H9 (cell line): ENCODE results near the gene TMEM117. TPM values are rescaled to one million over a fixed set of nuclear protein-coding genes. Genes with fewer than 3 reads are reported as not detected.

Source experiments
- DNase-seq: peaks from one replicate; pipeline ENCODE4 v3.0.0-alpha.2; 2017
- H2AFZ ChIP-seq: one replicate; pipeline ENCODE4 v1.6.1; 2013; ENCODE audit warnings: mild to moderate bottlenecking, low read length, control low read depth, moderate library complexity
- H2AK5ac ChIP-seq: 2 replicates; pipeline ENCODE4 v1.6.1; 2013; ENCODE audit warnings: low read length, control low read depth, mixed read lengths; ENCODE audit not compliant: insufficient read length
- H2BK120ac ChIP-seq: one replicate; pipeline ENCODE4 v1.6.1; 2013; ENCODE audit warnings: low read depth, mild to moderate bottlenecking, low read length, control low read depth, inconsistent platforms; ENCODE audit not compliant: poor library complexity, severe bottlenecking
- H2BK12ac ChIP-seq: 2 replicates; pipeline ENCODE4 v1.6.1; 2013; ENCODE audit warnings: low read length, control low read depth, mixed read lengths, low read depth; ENCODE audit not compliant: insufficient read length
- H2BK15ac ChIP-seq: 2 replicates; pipeline ENCODE4 v1.6.1; 2013; ENCODE audit warnings: low read depth, low read length, control low read depth
- H2BK20ac ChIP-seq: one replicate; pipeline ENCODE4 v1.6.1; 2013; ENCODE audit warnings: low read depth, mild to moderate bottlenecking, low read length, control low read depth, inconsistent platforms; ENCODE audit not compliant: poor library complexity, severe bottlenecking
- H2BK5ac ChIP-seq: 2 replicates; pipeline ENCODE4 v1.6.1; 2013; ENCODE audit warnings: low read length, control low read depth, mixed read lengths; ENCODE audit not compliant: insufficient read length
- H3K14ac ChIP-seq: 2 replicates; pipeline ENCODE4 v1.6.1; 2013; ENCODE audit warnings: low read length, control low read depth; ENCODE audit not compliant: insufficient read depth
- H3K18ac ChIP-seq: 2 replicates; pipeline ENCODE4 v1.6.1; 2013; ENCODE audit warnings: low read depth, mild to moderate bottlenecking, mixed read lengths, low read length, control low read depth; ENCODE audit not compliant: insufficient read length
- H3K23ac ChIP-seq: 2 replicates; pipeline ENCODE4 v1.6.1; 2013; ENCODE audit warnings: low read length, control low read depth, mixed read lengths, low read depth; ENCODE audit not compliant: insufficient read length
- H3K23me2 ChIP-seq: 2 replicates; pipeline ENCODE4 v1.6.1; 2013; ENCODE audit warnings: low read depth, mild to moderate bottlenecking, mixed read lengths, low read length, control low read depth; ENCODE audit not compliant: insufficient read length, poor library complexity, severe bottlenecking
- H3K27ac ChIP-seq: 2 replicates; pipeline ENCODE4 v1.5.1; 2013; ENCODE audit warnings: low read length, control low read depth, mixed read lengths, low read depth; ENCODE audit not compliant: insufficient read length
- H3K27me3 ChIP-seq: 2 replicates; pipeline ENCODE4 v1.6.1; 2013; ENCODE audit warnings: low read length, control low read depth, inconsistent platforms; ENCODE audit not compliant: insufficient read depth
- H3K4ac ChIP-seq: 2 replicates; pipeline ENCODE4 v1.6.1; 2013; ENCODE audit warnings: low read depth, mild to moderate bottlenecking, control low read depth, inconsistent platforms, low read length, moderate library complexity
- H3K4me1 ChIP-seq: 2 replicates; pipeline ENCODE4 v1.6.1; 2013; ENCODE audit warnings: low read length, control low read depth, inconsistent platforms; ENCODE audit not compliant: insufficient read depth
- H3K4me2 ChIP-seq: 2 replicates; pipeline ENCODE4 v1.6.1; 2013; ENCODE audit warnings: low read length, control low read depth, mixed read lengths; ENCODE audit not compliant: insufficient read length, insufficient read depth
- H3K56ac ChIP-seq: 2 replicates; pipeline ENCODE4 v1.6.1; 2013; ENCODE audit warnings: low read depth, mild to moderate bottlenecking, mixed read lengths, low read length, control low read depth; ENCODE audit not compliant: insufficient read length
- H3K79me1 ChIP-seq: 2 replicates; pipeline ENCODE4 v1.6.1; 2013; ENCODE audit warnings: low read depth, mild to moderate bottlenecking, moderate library complexity, low read length, control low read depth, inconsistent platforms; ENCODE audit not compliant: insufficient read depth, poor library complexity, severe bottlenecking
- H3K79me2 ChIP-seq: 2 replicates; pipeline ENCODE4 v1.6.1; 2013; ENCODE audit warnings: low read length, control low read depth, inconsistent platforms; ENCODE audit not compliant: insufficient read depth
- H3K9ac ChIP-seq: 2 replicates; pipeline ENCODE4 v1.6.1; 2013; ENCODE audit warnings: low read length, control low read depth, mixed read lengths; ENCODE audit not compliant: insufficient read length; ENCODE audit errors: extremely low read depth
- H3K9me3 ChIP-seq: one replicate; pipeline ENCODE4 v1.6.1; 2013; ENCODE audit warnings: low read depth, low read length, inconsistent platforms; ENCODE audit not compliant: control insufficient read depth
- H3T11ph ChIP-seq: one replicate; pipeline ENCODE4 v1.6.1; 2013; ENCODE audit warnings: mild to moderate bottlenecking, low read length, control low read depth, inconsistent platforms
- H4K20me1 ChIP-seq: one replicate; pipeline ENCODE4 v1.6.1; 2013; ENCODE audit not compliant: control insufficient read depth, insufficient read length, insufficient read depth
- H4K5ac ChIP-seq: 2 replicates; pipeline ENCODE4 v1.6.1; 2013; ENCODE audit warnings: low read depth, mild to moderate bottlenecking, mixed read lengths, low read length, control low read depth; ENCODE audit not compliant: insufficient read length
- H4K8ac ChIP-seq: replicated peaks from 2 replicates; pipeline ENCODE4 v1.6.1; 2013; ENCODE audit warnings: low read length, control low read depth, mixed read lengths, low read depth; ENCODE audit not compliant: insufficient read length
- H4K91ac ChIP-seq: 2 replicates; pipeline ENCODE4 v1.6.1; 2013; ENCODE audit warnings: low read depth, mild to moderate bottlenecking, moderate library complexity, mixed read lengths, low read length, control low read depth; ENCODE audit not compliant: insufficient read length
- H3K27ac Mint-ChIP-seq, 3 experiments: 2 replicates in 2 of 3; 3 replicates in 1 of 3; pipeline ENCODE4 v1.8.0; 2020 to 2021; ENCODE audit warnings: mixed read lengths in 3 of 3, mild to moderate bottlenecking in 1 of 3, moderate library complexity in 1 of 3
- H3K27me3 Mint-ChIP-seq: 2 replicates; pipeline ENCODE4 v1.8.0; 2021; ENCODE audit warnings: low read depth, mild to moderate bottlenecking, moderate library complexity, mixed read lengths
- H3K36me3 Mint-ChIP-seq, 3 experiments: 2 replicates in 2 of 3; 3 replicates in 1 of 3; pipeline ENCODE4 v1.8.0; 2020 to 2021; ENCODE audit warnings: low read depth in 3 of 3, mixed read lengths in 3 of 3; ENCODE audit not compliant: insufficient read depth in 1 of 3
- H3K4me1 Mint-ChIP-seq, 2 experiments: 2 replicates each; pipeline ENCODE4 v1.8.0; 2020; ENCODE audit warnings: mixed read lengths in 2 of 2
- H3K4me3 Mint-ChIP-seq, 2 experiments: 2 replicates in 1 of 2; 3 replicates in 1 of 2; pipeline ENCODE4 v1.8.0; 2020 to 2021; ENCODE audit warnings: mild to moderate bottlenecking in 2 of 2, mixed read lengths in 2 of 2, moderate library complexity in 1 of 2
- H3K9me3 Mint-ChIP-seq, 2 experiments: 2 replicates in 1 of 2; 3 replicates in 1 of 2; pipeline ENCODE4 v1.8.0; 2020; ENCODE audit warnings: mild to moderate bottlenecking in 2 of 2, mixed read lengths in 2 of 2, moderate library complexity in 1 of 2
- WGBS: extraction: QIAGEN DNeasy Blood & Tissue Kit; methylation state at CpG from one replicate; pipeline ENCODE4 v1.1.7; 2013; ENCODE audit warnings: missing lambda C conversion rate, low lambda C conversion rate, mixed read lengths; ENCODE audit not compliant: insufficient read length; ENCODE audit errors: extremely low coverage; 5-methylcytosine and 5-hydroxymethylcytosine counted together
- total RNA-seq: library from RNA; stranded (reverse); gene quantifications from 2 replicates; pipeline ENCODE4 v1.2.1, GENCODE V29; 2021
- TF ChIP-seq, protein P1 (sequence below): fragments of 200-600 bp; sonication (generic); conservative IDR thresholded peaks from 3 replicates; pipeline ENCODE4 v1.8.0; 2021; ENCODE audit warnings: antibody characterized with exemption, mild to moderate bottlenecking

Gene TMEM117
- total RNA-seq, 1 experiment from 2014 or later, result 1.7 TPM

DNA sequence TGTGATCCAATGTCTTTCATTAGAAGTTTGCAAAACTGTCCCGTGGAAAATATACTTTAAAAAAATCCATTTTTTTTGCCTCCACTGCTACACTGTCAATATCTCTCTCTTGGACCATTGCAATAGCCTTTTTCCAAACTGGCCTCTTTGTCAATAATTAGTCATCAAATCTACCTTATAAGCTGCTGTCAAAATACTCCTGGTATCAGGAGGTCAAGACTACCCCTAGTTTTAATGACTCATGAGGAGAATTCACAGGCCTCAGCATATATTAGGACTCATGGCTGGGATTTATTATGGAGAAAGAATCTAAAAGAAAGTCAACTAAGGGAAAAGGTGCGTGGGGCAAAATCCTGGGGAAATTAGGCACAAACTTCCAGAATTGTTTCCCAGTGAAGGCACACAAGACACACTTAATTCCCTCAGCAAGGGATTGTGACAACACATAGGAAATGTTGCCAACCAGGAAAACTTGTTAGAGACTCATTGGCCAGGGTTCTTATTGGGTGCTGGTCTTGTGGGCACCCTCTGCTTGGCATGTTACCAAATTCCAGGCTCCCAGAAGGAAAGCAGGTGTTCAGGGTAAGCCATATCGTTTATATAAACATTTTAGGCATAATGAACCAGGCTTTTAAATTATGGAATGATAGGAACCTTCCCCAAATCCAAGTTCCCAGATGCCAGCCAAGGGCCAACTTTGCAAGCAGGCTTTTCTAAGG is 56.1 kb downstream of the TMEM117 start:
- Mint-ChIP-seq H3K9me3 (peaks cover 8 to 9% of the 10 kb centered on the region in 2 experiments; a peak in 4 of 5 replicates), H3K27me3 (no peaks in the 10 kb centered on the region), H3K4me3 (no peak overlapping the region), H3K4me1 (no peaks in the 10 kb centered on the region), H3K36me3 (no peaks in the 10 kb centered on the region), H3K27ac (no peak overlapping the region)
- no peak overlapping the region for H4K5ac ChIP-seq
- no peak overlapping the region for H3K4ac ChIP-seq
- no peak overlapping the region for H2BK15ac ChIP-seq
- no peak overlapping the region for H3K4me2 ChIP-seq
- no peak overlapping the region for H3K14ac ChIP-seq
- H3K79me2 ChIP-seq, result no peaks in the 10 kb centered on the region
- H2BK12ac ChIP-seq, result no peak overlapping the region
- no peaks in the 10 kb centered on the region for H4K20me1 ChIP-seq
- no peak overlapping the region for H4K91ac ChIP-seq
- no peak for DNase-seq
- no peak overlapping the region for H3K18ac ChIP-seq
- H4K8ac ChIP-seq, result no peak overlapping the region
- no peak overlapping the region for H3K23ac ChIP-seq
- no peak overlapping the region for H3T11ph ChIP-seq
- no peak overlapping the region for H2AK5ac ChIP-seq
- H2BK5ac ChIP-seq, result no peak overlapping the region
- H3K27me3 ChIP-seq, result no peaks in the 10 kb centered on the region
- no peak overlapping the region for H2BK20ac ChIP-seq
- no peak overlapping the region for H2BK120ac ChIP-seq
- H3K56ac ChIP-seq, result no peak overlapping the region
- H3K9me3 ChIP-seq, result no peaks in the 10 kb centered on the region
- TF ChIP-seq, protein P1, sequence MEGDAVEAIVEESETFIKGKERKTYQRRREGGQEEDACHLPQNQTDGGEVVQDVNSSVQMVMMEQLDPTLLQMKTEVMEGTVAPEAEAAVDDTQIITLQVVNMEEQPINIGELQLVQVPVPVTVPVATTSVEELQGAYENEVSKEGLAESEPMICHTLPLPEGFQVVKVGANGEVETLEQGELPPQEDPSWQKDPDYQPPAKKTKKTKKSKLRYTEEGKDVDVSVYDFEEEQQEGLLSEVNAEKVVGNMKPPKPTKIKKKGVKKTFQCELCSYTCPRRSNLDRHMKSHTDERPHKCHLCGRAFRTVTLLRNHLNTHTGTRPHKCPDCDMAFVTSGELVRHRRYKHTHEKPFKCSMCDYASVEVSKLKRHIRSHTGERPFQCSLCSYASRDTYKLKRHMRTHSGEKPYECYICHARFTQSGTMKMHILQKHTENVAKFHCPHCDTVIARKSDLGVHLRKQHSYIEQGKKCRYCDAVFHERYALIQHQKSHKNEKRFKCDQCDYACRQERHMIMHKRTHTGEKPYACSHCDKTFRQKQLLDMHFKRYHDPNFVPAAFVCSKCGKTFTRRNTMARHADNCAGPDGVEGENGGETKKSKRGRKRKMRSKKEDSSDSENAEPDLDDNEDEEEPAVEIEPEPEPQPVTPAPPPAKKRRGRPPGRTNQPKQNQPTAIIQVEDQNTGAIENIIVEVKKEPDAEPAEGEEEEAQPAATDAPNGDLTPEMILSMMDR, result no peak
- no peak overlapping the region for H3K9ac ChIP-seq
- H2AFZ ChIP-seq, result no peak overlapping the region
- WGBS, result no CpG with 5 or more reads among the region's 3 CpGs
- H3K4me1 ChIP-seq, result no peaks in the 10 kb centered on the region
- H3K23me2 ChIP-seq, result no peaks in the 10 kb centered on the region
- H3K79me1 ChIP-seq, result no peaks in the 10 kb centered on the region
- H3K27ac ChIP-seq, result no peak overlapping the region
